HG03558 (cell line): ENCODE measurements around the gene ADRB1.
A peak's percentile ranks its signal among the peaks of the same experiment; 100 is the strongest.

Experiments used
- ATAC-seq: cut with Tn5 transposase; IDR thresholded peaks from one replicate; pipeline ENCODE4 v1.9.1; 2021; ENCODE audit warnings: moderate number of reproducible peaks; ENCODE audit not compliant: unreplicated experiment; ENCODE audit errors: extremely low read depth

ADRB1 gene

DNA sequence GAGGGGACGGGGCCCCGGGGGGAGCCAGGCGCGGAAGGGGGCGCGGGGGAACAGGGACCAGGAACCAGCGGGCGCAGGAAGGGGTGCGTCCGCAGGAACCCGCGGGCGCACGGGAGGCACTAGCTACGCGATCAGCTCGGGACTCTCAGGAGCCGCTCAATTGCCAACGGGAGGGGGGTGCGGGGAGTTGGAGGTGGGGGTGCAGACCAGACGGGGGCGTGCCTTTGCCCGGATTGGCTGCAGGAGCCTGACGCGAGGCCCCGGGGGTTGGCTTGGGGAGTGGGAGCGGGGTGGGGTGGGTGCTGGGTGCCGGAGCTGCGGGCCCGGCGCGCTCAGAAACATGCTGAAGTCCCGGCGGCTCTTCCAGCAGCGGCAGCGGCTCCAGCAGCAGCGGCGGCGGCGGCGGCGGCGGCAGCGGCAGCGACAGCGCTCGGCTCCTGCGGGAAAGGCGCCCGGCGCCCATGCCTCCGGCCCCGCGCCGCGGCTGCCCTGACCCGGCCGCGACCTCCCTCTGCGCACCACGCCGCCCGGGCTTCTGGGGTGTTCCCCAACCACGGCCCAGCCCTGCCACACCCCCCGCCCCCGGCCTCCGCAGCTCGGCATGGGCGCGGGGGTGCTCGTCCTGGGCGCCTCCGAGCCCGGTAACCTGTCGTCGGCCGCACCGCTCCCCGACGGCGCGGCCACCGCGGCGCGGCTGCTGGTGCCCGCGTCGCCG, at the start of gene ADRB1:
Gene ADRB1 (plus strand): TSS at position 335 of the 715 bp plus-strand sequence. CDS start 267 bp downstream, at position 602.
- no peak for ATAC-seq

DNA sequence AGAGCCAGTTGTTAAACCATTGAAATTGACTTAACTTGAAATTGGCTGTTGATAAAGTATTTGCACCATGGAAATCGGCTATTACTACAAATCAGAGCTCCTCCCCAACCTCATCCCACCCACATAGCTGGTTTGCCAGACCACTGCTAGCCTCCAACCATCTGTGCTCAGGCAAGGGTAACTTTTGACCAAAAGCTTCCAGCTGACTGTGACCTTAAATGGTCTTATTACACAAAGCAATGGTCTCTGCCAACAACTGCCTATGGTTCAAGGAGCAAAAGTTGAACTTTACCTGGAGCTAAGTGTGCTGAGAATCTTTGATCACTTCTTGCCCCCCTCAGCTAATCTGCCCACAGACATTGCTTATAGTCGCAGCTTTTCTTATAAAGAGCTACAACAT, 48.5 kb upstream of the ADRB1 start:
- no peak for ATAC-seq

DNA sequence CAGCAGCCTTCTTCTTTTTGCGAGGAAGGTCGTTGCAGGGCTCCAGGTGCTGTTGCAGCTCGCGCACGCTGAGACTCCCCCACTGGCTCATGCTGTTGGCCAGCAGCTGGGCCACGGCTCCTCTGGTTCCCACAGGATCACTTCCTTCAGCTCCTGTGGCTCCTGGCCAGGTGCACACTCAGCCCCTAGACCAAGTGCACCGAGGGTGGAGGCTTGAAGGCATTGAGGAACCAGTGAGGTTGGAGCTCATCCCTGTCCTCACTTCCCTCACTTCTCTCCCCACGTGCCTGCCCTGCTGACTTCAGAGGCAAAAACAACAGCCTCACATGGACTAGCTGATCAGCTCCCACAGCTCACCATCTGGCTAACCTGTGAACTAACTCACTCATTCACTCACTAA, 46.2 kb upstream of the ADRB1 start:
- ATAC-seq: no peak

DNA sequence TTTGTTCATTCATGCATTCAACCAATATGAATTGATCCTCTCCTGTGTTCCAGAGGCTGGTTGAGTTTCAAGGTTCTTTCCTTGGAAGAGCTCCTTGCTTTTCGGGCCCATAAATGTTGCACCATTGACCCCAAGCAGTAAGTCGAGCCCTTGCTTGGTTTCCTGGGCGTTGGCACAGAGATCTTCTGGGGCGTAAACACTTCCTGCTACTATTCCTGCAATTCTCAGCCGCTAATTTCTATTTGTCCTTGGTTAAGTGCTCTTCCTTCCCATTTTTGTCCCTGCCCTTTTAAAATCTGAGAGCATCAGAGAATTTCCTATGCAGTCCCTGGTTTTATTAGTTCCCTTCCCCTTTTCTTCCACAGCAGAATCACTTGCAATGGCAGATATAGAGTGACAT, 44.1 kb upstream of the ADRB1 start:
- ATAC-seq: no peak

- no peak for ATAC-seq
These were observed 43.1 kb upstream of the ADRB1 start for GRCh38 chr10:114000457-114001010.

DNA sequence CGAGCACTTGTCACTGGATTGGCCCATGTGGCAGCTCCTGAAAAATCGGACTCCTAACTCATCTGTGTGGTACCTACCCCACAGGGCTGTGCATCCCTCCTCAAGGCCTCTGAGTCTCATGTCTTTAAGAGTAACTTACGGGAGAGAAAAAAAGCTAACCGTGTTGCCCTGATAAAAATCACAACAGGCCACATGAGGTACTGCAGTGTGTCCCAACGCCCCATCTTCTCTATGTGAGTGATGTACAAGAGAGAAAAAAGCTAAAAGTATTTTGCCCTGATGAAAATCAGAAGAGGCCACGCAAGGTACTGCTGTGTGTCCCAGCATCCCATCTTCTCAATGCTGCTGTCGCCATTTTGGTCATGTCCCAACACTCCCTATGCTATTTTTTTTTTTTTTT, 41.2 kb upstream of the ADRB1 start:
- ATAC-seq: no peak

GRCh38 chr10:114003161-114003941, 40.3 kb upstream of the ADRB1 start:
- ATAC-seq: no peak

- ATAC-seq: no peak
These were observed 34.2 kb upstream of the ADRB1 start for GRCh38 chr10:114009281-114009996.

GRCh38 chr10:114010316-114010715, 33.4 kb upstream of the ADRB1 start:
- no peak for ATAC-seq

- no peak for ATAC-seq
These were observed 31.0 kb upstream of the ADRB1 start for GRCh38 chr10:114012650-114013049.

DNA sequence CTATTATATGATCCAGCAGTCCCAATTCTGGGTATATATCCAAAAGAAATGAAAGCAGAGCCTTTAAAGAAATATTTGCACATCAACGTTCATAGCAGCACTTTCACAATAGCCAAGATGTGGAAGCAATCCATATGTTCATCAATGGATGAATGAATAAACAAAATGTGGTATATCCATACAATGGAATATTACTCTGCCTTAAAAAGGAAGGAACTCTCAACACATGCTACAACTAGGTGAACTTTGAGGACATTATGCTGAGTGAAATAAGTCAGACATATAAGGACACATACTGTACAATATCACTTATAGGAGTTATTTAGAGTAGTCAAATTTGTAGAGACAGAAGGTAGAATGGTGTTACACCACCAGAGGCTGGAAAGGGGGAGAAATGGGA, 28.0 kb upstream of the ADRB1 start:
- ATAC-seq: no peak

DNA sequence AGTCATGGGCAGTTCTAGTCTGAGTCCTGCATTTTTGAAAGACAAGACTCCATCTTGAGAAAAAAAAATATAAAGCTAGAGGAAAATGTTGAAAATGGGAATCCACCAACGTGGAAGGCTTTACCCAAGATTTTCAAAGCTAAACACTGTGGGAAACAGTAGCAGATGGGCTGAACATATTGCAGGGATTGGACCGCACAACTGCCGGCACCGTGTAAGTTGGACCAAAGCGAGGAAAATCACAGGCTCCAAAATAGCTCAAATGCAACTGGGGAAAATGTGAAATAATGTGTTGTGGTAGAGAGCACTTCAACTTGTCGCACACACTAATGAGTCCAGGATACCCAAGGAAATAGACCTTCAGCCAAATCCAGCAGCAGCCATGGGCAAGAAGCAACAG, 26.4 kb upstream of the ADRB1 start:
- no peak for ATAC-seq

- ATAC-seq: no peak
These were observed 25.8 kb upstream of the ADRB1 start for GRCh38 chr10:114017873-114018272.

DNA sequence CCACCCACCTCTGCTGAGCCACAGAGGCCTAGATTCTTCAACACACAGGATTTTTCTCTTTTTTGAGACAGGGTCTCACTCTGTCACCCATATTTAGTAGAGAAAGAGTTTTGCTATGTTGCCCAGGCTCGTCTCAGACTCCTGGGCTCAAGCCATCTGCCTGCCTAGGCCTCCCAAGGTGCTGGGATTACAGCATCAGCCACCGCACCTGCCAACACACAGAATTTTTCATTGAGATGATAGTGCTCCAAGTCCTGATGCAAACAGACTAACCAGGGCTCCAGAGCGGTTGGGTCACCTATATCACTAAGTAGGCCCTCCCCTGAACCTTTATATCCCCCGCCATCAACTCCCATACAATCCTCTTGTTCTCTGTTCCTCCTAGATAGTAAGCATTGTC, 24.4 kb upstream of the ADRB1 start:
- no peak for ATAC-seq

- ATAC-seq: no peak
These were observed 22.5 kb upstream of the ADRB1 start for GRCh38 chr10:114021154-114021553.

- no peak for ATAC-seq
These were observed 21.7 kb upstream of the ADRB1 start for GRCh38 chr10:114021717-114022680.

- no peak for ATAC-seq
These were observed 20.7 kb upstream of the ADRB1 start for GRCh38 chr10:114022766-114023597.

- ATAC-seq: peak; percentile 42
These were observed 18.6 kb upstream of the ADRB1 start for GRCh38 chr10:114024876-114025610.
